ENCODE measurements around the gene CAVIN2.

- no peak for TF ChIP-seq EZH2phosphoT487 (conservative IDR thresholded peaks at IDR 0.05; ENCODE audit: low read length)
- TF ChIP-seq CTCF (IDR thresholded peaks at IDR 0.05; ENCODE audit: insufficient read depth, low read length, poor library complexity, severe bottlenecking), result no peak
Observed at GRCh38 chr2:191857886-191858285, 11.0 kb upstream of the CAVIN2 start.

All from SU-DHL-6 (cell line).